Stimulated activated CD4-positive, alpha-beta T cell treated with anti-CD3 and anti-CD28 coated beads, Interleukin-2, amount 100 ng/mL, for 24 hours (primary cell): ENCODE results near the gene RPS24.
"Not testable (repeated sequence)": the region's sequence is repeated elsewhere in the genome, so short reads cannot be mapped to it uniquely, and the experiment has no call there.

Source experiments
- DNase-seq, 2 donors: peaks; one replicate each; pipeline ENCODE4 v3.0.0-alpha.2; 2020

RPS24 gene

DNA sequence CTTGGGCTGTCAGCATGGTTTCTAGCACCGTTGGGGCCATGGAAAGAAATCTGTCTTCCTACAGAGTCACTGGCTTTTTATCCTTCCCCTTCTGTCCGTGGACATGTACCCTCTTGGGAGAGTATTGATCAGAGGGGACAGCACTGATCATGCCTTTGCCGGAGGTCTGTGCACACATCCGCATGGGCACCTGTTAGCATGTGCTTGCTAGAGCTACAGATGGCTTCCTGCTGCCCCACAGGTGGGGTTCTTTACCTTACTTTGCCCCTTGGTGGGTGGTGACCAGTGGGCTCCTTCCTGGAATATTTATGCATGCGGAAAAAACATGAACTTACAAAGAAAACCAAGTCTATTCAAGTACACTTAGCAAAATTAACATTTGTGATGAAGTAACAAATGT, 24.9 kb downstream of the RPS24 start:
- DNase-seq: no peak

- no peak for DNase-seq
These were observed 26.4 kb downstream of the RPS24 start for GRCh38 chr10:78059906-78060702.

DNA sequence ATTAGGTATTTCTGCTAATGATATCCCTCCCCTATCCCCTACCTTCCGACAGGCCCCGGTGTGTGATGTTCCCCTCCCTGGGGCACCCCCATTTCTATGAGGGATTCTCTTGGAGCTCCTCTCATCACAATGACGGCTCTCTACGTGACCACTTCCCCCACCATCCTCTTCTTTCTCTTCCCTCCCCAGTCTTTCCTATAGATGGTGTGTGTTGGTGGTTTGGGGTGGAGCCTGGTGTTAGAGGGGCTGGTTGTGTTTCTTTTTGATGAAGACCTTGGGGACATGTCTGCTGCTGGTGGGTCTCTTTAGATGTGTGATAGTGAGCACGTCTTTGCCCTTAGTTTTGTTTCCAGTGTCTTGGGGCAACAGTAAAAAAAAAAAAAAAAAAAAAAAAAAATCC, 28.6 kb downstream of the RPS24 start:
- DNase-seq: no peak

DNA sequence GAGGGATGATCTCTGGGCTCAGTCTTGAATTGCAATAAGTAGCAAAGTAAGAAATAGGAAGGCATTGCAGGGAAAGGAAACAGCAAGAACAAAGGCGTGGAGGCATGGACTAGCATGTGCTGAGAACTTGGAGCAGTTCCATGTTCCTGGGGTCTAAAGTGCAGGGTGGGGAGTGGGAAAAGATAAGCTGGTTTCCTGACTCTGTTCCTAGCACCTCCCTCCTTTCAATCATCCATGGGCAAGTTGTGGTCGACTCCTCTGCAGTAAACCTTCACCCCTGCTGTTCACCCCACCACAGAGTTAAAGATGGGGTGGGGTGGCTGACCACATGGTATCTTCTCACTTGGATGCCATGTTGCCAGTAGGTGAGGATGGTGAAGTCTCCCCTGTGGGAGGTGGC, 29.6 kb downstream of the RPS24 start:
- no peak for DNase-seq

DNA sequence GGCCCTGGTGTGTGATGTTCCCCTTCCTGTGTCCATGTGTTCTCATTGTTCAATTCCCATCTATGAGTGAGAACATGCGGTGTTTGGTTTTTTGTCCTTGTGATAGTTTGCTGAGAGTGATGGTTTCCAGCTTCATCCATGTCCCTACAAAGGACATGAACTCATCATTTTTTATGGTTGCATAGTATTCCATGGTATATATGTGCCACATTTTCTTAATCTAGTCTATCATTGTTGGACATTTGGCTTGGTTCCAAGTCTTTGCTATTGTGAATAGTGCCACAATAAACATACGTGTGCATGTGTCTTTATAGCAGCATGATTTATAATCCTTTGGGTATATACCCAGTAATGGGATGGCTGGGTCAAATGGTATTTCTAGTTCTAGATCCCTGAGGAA, 31.3 kb downstream of the RPS24 start:
- DNase-seq: not testable (repeated sequence)

- no peak for DNase-seq
These were observed 31.9 kb downstream of the RPS24 start for GRCh38 chr10:78065611-78066010.

GRCh38 chr10:78066012-78066411, 32.3 kb downstream of the RPS24 start:
- DNase-seq: no peak

DNA sequence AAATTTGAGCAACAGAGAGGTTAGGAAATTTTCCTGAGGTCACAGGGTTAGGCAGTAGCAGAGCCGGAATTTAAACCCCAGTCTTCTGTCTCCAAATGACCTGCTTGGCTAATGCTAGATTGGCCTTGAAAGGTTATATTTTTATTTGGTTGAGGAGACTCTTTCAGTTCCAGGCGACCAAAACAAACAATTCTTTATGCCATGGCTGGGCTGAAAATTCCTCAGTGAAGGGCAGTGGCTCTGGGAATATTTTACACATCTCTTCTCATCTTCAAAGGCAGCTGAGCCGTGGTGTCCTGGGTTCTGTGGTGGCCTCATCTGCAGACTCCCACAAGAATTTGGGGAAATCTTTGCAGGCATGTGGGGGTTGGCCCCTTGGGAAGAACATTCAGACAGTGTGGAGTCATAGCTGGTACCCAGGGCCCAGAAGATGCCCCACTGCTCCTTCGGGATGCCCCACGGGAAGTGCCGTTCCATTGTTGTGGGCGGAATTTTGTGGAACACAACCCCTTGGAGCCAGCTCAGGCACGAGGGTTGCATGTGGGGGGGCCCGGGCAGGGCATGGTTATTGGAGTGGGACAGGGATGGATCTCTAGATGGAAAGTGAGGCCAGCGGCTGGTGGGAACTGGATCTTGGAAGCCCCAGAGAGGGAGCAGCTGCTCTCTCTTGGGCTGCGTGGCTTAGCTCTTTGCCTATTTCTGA, 33.2 kb downstream of the RPS24 start:
- DNase-seq: no peak

DNA sequence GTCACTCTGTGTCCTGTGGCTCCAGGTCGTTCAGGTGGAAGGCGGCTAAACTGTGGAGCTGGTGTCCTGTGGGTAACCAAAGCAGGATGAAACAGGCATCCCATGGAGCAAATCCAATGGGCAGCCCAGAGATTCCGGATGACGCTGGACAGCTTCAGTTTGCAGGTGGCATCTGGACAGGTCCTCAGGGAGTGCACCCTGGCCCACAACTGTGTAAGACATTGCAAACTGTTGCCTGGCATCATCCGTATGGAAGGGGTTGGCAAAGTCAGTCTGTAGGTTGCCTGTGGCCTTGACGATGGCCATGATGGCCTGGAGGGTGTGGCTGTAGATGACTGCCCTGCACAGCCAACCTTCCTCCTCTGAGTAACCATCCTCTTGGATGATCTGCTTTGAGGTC, 35.5 kb downstream of the RPS24 start:
- DNase-seq: no peak

DNA sequence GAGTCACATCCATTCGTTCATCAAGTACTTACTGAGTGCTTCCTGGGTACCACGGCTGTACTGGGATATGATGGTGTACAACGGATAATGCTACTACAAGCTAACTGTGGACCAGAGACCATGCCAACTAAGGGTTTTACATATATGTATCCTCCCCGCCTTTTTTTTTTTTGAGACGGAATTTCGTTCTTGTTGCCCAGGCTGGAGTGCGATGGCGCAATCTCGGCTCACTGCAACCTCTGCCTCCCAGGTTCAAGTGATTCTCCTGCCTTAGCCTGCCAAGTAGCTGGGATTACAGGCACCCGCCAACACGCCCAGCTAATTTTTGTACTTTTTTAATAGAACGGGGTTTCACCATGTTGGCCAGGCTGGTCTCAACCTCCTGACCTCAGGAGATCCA, 36.4 kb downstream of the RPS24 start:
- DNase-seq: not testable (repeated sequence)

DNA sequence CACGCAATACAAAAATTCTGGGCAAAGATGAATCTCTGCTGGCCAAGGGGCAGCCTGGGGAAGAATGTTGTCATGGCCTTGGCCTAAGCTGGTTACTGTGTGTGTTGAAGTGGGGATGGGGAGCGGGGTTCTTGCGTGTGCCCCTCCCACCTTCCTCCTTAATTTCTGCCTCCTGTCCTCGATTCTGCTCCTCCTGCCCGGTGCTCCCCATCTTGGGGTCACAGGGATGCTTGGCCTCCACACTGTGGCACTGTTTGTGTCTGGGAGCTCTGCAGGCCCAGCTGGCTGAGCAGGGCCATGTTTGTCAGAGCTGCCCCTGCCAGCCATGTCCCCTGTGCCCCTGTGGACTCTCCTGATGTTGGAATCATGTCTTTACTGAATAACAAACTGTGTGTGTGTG, 37.1 kb downstream of the RPS24 start:
- DNase-seq: no peak

GRCh38 chr10:78071140-78071856, 37.6 kb downstream of the RPS24 start:
- no peak for DNase-seq

- DNase-seq: no peak
These were observed 38.2 kb downstream of the RPS24 start for GRCh38 chr10:78071857-78072179.

GRCh38 chr10:78072504-78072903, 38.8 kb downstream of the RPS24 start:
- DNase-seq: no peak

DNA sequence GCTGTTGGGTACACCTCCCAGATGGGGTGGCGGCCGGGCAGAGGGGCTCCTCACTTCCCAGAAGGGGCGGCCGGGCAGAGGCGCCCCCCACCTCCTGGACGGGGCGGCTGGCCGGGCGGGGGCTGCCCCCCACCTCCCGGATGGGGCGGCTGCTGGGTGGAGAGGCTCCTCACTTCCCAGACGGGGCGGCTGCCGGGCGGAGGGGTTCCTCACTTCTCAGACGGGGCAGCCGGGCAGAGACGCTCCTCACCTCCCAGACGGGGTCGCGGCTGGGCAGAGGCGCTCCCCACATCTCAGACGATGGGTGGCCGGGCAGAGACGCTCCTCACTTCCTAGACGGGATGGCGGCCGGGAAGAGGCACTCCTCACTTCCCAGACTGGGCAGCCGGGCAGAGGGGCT, 42.1 kb downstream of the RPS24 start:
- not testable (repeated sequence) for DNase-seq

DNA sequence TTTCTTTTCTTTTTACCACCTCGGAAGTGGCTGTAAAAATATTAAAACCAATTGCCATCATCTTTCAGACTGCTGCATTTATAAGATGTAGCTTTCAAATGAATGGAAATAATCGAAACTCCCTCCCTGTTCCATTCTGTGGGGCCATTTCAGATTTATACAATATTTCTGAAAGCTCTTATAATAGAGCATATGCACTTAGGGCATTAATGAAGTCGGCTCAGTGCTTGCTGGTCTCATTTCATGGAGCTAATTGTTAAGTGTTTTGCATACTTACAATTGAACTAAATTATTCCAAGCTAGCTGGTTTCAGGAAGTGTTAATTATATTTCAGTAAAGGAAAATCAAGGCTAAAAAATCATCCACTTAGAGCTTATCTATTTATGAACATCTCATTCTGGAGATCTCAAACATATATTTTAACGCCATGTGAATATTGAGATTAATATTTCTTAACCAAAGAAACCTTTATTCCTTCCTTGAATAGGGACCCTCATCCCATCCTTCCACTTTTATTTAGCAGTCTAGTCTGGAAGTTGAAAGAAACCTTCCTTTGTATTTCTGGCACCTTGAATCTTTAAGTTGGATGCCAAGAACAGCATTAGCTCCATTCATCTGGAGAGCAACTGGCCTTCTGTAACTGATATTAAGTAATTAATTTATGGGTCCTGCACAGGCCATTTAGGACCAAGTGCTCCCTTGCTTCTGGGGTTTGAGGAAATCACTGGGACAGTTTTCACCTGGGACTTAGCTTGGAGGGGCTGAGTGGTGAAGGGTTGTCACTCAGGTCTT, 45.1 kb downstream of the RPS24 start:
- no peak for DNase-seq

DNA sequence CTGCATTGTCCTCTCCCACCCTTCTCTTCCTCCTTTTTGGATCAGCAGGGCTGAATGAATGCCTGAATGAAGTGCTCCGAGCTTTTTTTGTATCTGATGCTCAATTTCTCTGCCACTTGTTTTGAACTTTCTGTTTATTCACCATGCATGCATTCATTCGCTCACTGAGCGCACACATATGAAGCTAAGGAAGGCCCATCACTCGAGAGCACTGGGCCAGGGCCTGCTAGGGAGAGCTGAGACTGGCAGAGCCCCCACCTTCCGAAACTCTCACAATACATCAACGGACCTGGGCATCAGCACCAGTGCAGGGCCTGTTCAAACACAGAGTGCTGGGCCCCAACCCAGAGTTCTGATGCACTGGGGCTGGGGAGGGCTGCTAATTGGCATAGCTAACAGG, 45.7 kb downstream of the RPS24 start:
- DNase-seq: no peak

DNA sequence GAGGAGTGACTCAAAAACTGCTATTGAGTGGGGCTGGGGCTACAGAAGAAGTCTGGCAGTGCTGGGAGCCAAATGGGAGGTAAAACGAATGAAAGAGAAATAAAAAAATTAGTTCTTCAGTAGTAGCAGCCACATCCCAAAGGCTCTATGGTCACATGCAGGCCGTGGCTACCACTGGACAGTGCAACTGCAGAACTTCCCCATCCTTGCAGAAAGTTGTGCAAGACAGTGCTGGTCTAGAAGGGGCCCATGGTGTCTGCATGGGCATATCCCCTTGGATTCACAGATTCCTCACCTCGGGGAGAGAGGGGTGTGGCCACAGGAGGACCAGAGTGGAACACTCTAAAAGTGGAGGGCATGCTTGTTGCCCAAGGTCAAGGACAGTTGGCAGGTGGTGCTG, 47.6 kb downstream of the RPS24 start:
- no peak for DNase-seq

DNA sequence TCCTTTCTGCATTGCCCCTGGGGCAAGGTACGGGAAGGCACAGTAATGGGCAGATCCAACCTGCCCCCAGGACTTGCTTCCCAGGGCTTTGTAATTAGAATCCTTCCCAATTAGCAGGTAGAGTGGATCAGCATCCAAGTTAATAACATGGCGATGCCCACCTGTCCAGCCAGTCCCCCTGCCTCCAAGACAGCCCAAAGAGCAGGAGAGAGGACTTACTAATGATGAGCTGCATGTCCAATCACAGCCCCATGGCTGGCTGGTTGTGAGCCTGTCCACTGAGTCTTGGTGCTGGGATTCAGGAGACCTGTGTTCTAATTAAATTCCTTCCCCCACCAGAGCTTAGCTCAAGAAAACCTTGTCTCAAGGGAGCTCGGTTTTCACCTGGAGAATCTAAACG, 49.0 kb downstream of the RPS24 start:
- no peak for DNase-seq
